Glutamatergic neuron (in vitro differentiated cells): ENCODE results near the gene GFRA1. TPM values are rescaled to one million over a fixed set of nuclear protein-coding genes. Genes with fewer than 3 reads are reported as not detected.
"Not testable (repeated sequence)": the region's sequence is repeated elsewhere in the genome, so short reads cannot be mapped to it uniquely, and the experiment has no call there.

Experiments used
- DNase-seq: peaks from one replicate; pipeline ENCODE4 v3.0.0; 2022
- H3K27ac Mint-ChIP-seq: one replicate; pipeline ENCODE4 v1.8.0; 2020; ENCODE audit warnings: mild to moderate bottlenecking, mixed read lengths, inconsistent platforms; ENCODE audit not compliant: unreplicated experiment
- H3K27me3 Mint-ChIP-seq: one replicate; pipeline ENCODE4 v1.8.0; 2020; ENCODE audit warnings: mild to moderate bottlenecking, moderate library complexity, mixed read lengths, inconsistent platforms; ENCODE audit not compliant: unreplicated experiment
- H3K36me3 Mint-ChIP-seq: one replicate; pipeline ENCODE4 v1.8.0; 2020; ENCODE audit warnings: mild to moderate bottlenecking, mixed read lengths, inconsistent platforms; ENCODE audit not compliant: unreplicated experiment
- H3K4me1 Mint-ChIP-seq: one replicate; pipeline ENCODE4 v1.8.0; 2020; ENCODE audit warnings: mild to moderate bottlenecking, low read depth, mixed read lengths, inconsistent platforms; ENCODE audit not compliant: unreplicated experiment
- H3K4me3 Mint-ChIP-seq: one replicate; pipeline ENCODE4 v1.8.0; 2020; ENCODE audit warnings: mild to moderate bottlenecking, mixed read lengths, inconsistent platforms; ENCODE audit not compliant: unreplicated experiment
- H3K9me3 Mint-ChIP-seq: one replicate; pipeline ENCODE4 v1.8.0; 2020; ENCODE audit warnings: mild to moderate bottlenecking, moderate library complexity, mixed read lengths, inconsistent platforms; ENCODE audit not compliant: unreplicated experiment
- CTCF ChIP-seq: fragments of 200-600 bp; sonication (generic); IDR thresholded peaks from one replicate; pipeline ENCODE4 v1.5.0; 2021; ENCODE audit not compliant: partially characterized antibody, unreplicated experiment
- total RNA-seq: library from RNA; stranded (reverse); fragmentation: NEBNext Ultra II Directional; extraction: Animal tissue kit (Norgen Biotek cat#: 25700); gene quantifications from one replicate; pipeline ENCODE4 v1.2.1, GENCODE V29; 2021; ENCODE audit not compliant: unreplicated experiment

GFRA1 gene
- total RNA-seq, 1 donor from 2014 or later: 347 TPM

DNA sequence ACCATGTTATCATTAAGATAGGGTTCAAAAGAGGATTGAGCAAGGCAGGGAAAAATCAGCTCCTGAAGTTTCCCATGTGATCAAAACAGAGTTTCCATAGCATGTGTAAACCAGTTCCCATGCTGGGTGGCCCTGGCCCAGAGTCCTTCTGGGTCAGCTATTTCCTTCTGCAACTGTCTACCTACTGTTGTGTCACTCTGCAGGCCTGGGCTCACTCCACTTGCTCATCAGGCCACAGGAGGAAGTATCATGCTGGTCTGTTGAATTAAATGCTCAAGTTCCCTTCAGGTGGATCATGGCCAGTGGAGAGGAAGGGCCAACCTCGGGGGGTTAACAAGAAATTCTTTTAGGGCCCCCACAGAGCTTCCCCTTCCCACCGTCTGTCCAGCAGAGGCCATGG, 104.7 kb downstream of the GFRA1 start:
- H3K4me3 Mint-ChIP-seq: no peak overlapping the region
- H3K36me3 Mint-ChIP-seq: peaks cover 14% of the 10 kb centered on the region
- peaks cover 77% of the 10 kb centered on the region for H3K4me1 Mint-ChIP-seq
- H3K9me3 Mint-ChIP-seq: peaks cover 25% of the 10 kb centered on the region
- H3K27me3 Mint-ChIP-seq: peaks cover 17% of the 10 kb centered on the region
- H3K27ac Mint-ChIP-seq: no peak overlapping the region
- no peak for TF ChIP-seq CTCF
- DNase-seq: no peak

DNA sequence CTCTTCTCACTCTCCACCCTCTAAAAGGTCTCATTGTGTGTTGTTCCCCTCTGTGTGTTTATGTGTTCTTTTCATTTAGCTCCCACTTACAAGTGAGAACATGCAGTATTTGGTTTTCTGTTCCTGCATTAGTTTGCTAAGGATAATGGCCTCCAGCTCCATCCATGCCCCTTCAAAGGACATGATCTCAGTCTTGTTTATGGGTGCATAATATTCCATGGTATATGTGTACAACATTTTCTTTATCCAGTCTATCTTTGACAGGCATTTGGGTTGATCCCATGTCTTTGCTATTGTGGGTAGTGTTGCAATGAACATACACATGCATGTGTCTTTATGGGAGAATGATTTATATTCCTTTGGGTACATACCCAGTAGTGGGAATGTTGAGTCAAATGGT, 107.1 kb downstream of the GFRA1 start:
- DNase-seq, H3K27ac Mint-ChIP-seq, H3K4me3 Mint-ChIP-seq: not testable (repeated sequence)
- H3K4me1 Mint-ChIP-seq: peaks cover 79% of the 10 kb centered on the region
- H3K27me3 Mint-ChIP-seq: peaks cover 20% of the 10 kb centered on the region
- H3K36me3 Mint-ChIP-seq: peaks cover 22% of the 10 kb centered on the region
- peaks cover 36% of the 10 kb centered on the region for H3K9me3 Mint-ChIP-seq

DNA sequence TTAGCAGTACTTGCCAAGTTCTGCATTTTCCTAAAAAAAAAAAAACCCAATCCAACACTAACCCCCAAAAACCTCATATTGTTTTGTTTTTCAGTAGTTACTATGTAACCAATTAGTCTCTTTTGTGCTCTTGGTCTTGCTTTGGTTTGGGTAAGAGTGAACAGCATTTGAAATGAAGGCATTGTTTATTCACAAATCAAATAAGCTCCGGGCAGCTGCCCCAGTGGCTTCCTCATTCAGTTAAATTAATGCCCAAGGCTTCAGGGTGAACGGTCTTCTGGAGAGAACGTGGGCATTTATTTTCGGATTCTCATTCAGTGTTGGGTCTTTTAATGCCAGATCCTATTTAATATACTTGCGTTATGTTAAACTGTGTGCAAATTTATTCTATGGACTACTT, 108.7 kb downstream of the GFRA1 start:
- peaks cover 39% of the 10 kb centered on the region for H3K9me3 Mint-ChIP-seq
- no peak for TF ChIP-seq CTCF
- H3K27ac Mint-ChIP-seq: peak overlapping the region; percentile 12
- H3K36me3 Mint-ChIP-seq: peaks cover 22% of the 10 kb centered on the region
- no peak overlapping the region for H3K4me3 Mint-ChIP-seq
- peaks cover 17% of the 10 kb centered on the region for H3K27me3 Mint-ChIP-seq
- no peak for DNase-seq
- H3K4me1 Mint-ChIP-seq: peaks cover 79% of the 10 kb centered on the region

DNA sequence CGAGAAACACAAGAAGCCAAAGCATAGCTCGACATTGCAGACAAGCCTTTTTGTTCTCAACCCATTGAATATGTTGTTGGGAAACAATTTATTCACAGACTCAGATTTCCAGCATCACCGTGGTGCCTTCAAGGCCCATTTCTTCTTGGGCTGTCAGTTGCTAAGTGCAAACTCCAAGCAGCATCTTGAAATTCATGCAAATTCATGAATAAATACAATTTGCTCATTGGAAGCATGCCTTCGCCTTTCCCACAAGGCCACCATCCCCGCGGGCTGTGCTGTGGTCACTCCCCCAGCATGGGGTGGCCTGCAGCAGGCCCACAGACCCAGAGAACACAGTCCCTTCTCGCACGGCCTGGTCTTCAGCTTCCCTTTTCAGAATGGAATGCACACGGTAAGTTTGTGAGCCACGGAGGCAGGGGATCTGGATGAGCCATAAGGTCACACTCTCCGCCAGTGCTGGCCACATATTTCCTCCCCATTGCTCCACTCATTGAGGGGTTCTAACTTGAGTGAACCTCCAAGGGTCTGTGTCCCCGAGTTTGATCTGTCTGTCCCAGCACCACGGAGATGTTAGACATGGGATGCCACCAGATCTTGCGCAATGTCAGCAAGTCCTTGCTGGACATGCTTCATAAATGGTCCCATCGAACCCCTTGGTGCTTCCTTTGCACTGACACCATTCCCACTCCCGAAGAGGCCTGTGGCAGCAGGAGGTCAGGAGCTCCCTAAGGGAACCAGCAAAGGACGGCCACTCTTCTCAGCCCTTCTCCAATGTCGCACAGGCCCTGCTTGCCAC, 109.5 kb downstream of the GFRA1 start:
- Mint-ChIP-seq H3K27ac (peak overlapping the region; percentile 55), H3K4me1 (peaks cover 76% of the 10 kb centered on the region), H3K4me3 (no peak overlapping the region), H3K27me3 (peaks cover 17% of the 10 kb centered on the region), H3K36me3 (peaks cover 22% of the 10 kb centered on the region), H3K9me3 (peaks cover 42% of the 10 kb centered on the region)
- TF ChIP-seq CTCF: no peak
- no peak for DNase-seq

GRCh38 chr10:116162851-116163250, 110.2 kb downstream of the GFRA1 start:
- no peak for DNase-seq
- Mint-ChIP-seq H3K9me3 (peaks cover 47% of the 10 kb centered on the region), H3K4me3 (no peak overlapping the region), H3K27me3 (peaks cover 17% of the 10 kb centered on the region), H3K27ac (peak overlapping the region; percentile 55), H3K4me1 (peaks cover 78% of the 10 kb centered on the region), H3K36me3 (peaks cover 22% of the 10 kb centered on the region)
- no peak for TF ChIP-seq CTCF
